GM13976 (cell line): ENCODE data around the gene PRR12.

Experiments
- DNase-seq: peaks from one replicate; pipeline ENCODE4 v3.0.0; 2012; ENCODE audit warnings: low spot score
- CTCF ChIP-seq: IDR thresholded peaks from 2 replicates; pipeline ENCODE4 v1.5.1; 2012; ENCODE audit warnings: borderline replicate concordance, mild to moderate bottlenecking; ENCODE audit not compliant: insufficient read depth; ENCODE audit errors: extremely low read depth, missing control alignments, control extremely low read depth
- in situ Hi-C: fragments of 300-500 bp; cut with MboI; formaldehyde crosslinking; loops from one replicate; pipeline ENCODE4 v1.12.0; 2022; ENCODE audit warnings: low sequenced_read_pairs, mixed read lengths, inconsistent platforms; ENCODE audit not compliant: unreplicated experiment

Gene PRR12

GRCh38 chr19:49658566-49659442 is 67.8 kb downstream of the PRR12 start:
- in situ Hi-C loops, result no loop called here
- no peak for DNase-seq
- TF ChIP-seq CTCF, result no peak

- DNase-seq, result no peak
- in situ Hi-C loops, result no loop called here
- no peak for TF ChIP-seq CTCF
Measured at GRCh38 chr19:49660338-49660961, 69.5 kb downstream of the PRR12 start.

- in situ Hi-C loops, result no loop called here
- no peak for DNase-seq
- TF ChIP-seq CTCF, result no peak
Measured at GRCh38 chr19:49662011-49662410, 71.0 kb downstream of the PRR12 start.

GRCh38 chr19:49663224-49663623 is 72.2 kb downstream of the PRR12 start:
- DNase-seq, result no peak
- no peak for TF ChIP-seq CTCF
- in situ Hi-C loops, result no loop called here

- in situ Hi-C loops, result no loop called here
- peak; percentile 91 for DNase-seq
- TF ChIP-seq CTCF, result no peak
Measured at GRCh38 chr19:49664171-49665035, 73.4 kb downstream of the PRR12 start.

- in situ Hi-C loops, result no loop called here
- TF ChIP-seq CTCF, result no peak
- DNase-seq, result no peak
Measured at GRCh38 chr19:49665036-49665350, 74.0 kb downstream of the PRR12 start.
